ENCODE results near the gene BAIAP3. TPM values are rescaled to one million over a fixed set of nuclear protein-coding genes. Genes with fewer than 3 reads are reported as not detected.
"Not testable (repeated sequence)": the region's sequence is repeated elsewhere in the genome, so short reads cannot be mapped to it uniquely, and the experiment has no call there.

The BAIAP3 gene
- polyA plus RNA-seq, 3 donors, result 5.3 to 14.6 (median 6.6) TPM

GRCh38 chr16:1296688-1297017, 36.8 kb upstream of the BAIAP3 start:
- not testable (repeated sequence) for DNase-seq (ENCODE audit: extremely low read depth in 1 of 11, low read depth in 9 of 11, low spot score in 4 of 11)

- no peak for DNase-seq (ENCODE audit: extremely low read depth in 1 of 11, low read depth in 9 of 11, low spot score in 4 of 11)
Observed at GRCh38 chr16:1297018-1297696, 36.3 kb upstream of the BAIAP3 start.

GRCh38 chr16:1298406-1298805, 35.0 kb upstream of the BAIAP3 start:
- DNase-seq (ENCODE audit: extremely low read depth in 1 of 11, low read depth in 9 of 11, low spot score in 4 of 11), result no peak

- peak in 1 of 11 donors; percentile 54 for DNase-seq (ENCODE audit: extremely low read depth in 1 of 11, low read depth in 9 of 11, low spot score in 4 of 11)
Observed at GRCh38 chr16:1299012-1299867, 34.2 kb upstream of the BAIAP3 start.

GRCh38 chr16:1299868-1300203, 33.6 kb upstream of the BAIAP3 start:
- no peak for DNase-seq (ENCODE audit: extremely low read depth in 1 of 11, low read depth in 9 of 11, low spot score in 4 of 11)

GRCh38 chr16:1300664-1301476, 32.6 kb upstream of the BAIAP3 start:
- DNase-seq (ENCODE audit: extremely low read depth in 1 of 11, low read depth in 9 of 11, low spot score in 4 of 11), result peak in 1 of 11 donors; percentile 55

- no peak for DNase-seq (ENCODE audit: extremely low read depth in 1 of 11, low read depth in 9 of 11, low spot score in 4 of 11)
Observed at GRCh38 chr16:1301562-1301961, 31.9 kb upstream of the BAIAP3 start.

GRCh38 chr16:1305823-1306222, 27.6 kb upstream of the BAIAP3 start:
- no peak for DNase-seq (ENCODE audit: extremely low read depth in 1 of 11, low read depth in 9 of 11, low spot score in 4 of 11)

GRCh38 chr16:1306334-1306733, 27.1 kb upstream of the BAIAP3 start:
- DNase-seq (ENCODE audit: extremely low read depth in 1 of 11, low read depth in 9 of 11, low spot score in 4 of 11), result no peak

GRCh38 chr16:1308036-1308976, 25.1 kb upstream of the BAIAP3 start:
- peak in 1 of 11 donors; percentile 45 for DNase-seq (ENCODE audit: extremely low read depth in 1 of 11, low read depth in 9 of 11, low spot score in 4 of 11)

GRCh38 chr16:1308977-1309885, 24.2 kb upstream of the BAIAP3 start, which contains the start of gene UBE2I:
Gene UBE2I (plus strand): TSS chr16:1309636. CDS start chr16:1314031, 4,395 bp downstream.
- peak; percentile 95 to 100 (median 98) for DNase-seq (ENCODE audit: extremely low read depth in 1 of 11, low read depth in 9 of 11, low spot score in 4 of 11)

GRCh38 chr16:1309888-1310831, 23.3 kb upstream of the BAIAP3 start:
- no peak for DNase-seq (ENCODE audit: extremely low read depth in 1 of 11, low read depth in 9 of 11, low spot score in 4 of 11)

GRCh38 chr16:1310832-1311200, 22.6 kb upstream of the BAIAP3 start:
- DNase-seq (ENCODE audit: extremely low read depth in 1 of 11, low read depth in 9 of 11, low spot score in 4 of 11), result no peak

- DNase-seq (ENCODE audit: extremely low read depth in 1 of 11, low read depth in 9 of 11, low spot score in 4 of 11), result no peak
Observed at GRCh38 chr16:1311212-1311737, 22.2 kb upstream of the BAIAP3 start.

GRCh38 chr16:1311738-1312466, 21.5 kb upstream of the BAIAP3 start:
- no peak for DNase-seq (ENCODE audit: extremely low read depth in 1 of 11, low read depth in 9 of 11, low spot score in 4 of 11)

- no peak for DNase-seq (ENCODE audit: extremely low read depth in 1 of 11, low read depth in 9 of 11, low spot score in 4 of 11)
Observed at GRCh38 chr16:1312467-1312816, 21.0 kb upstream of the BAIAP3 start.

Data from renal cortex interstitium (tissue), 11 donors.